Measurements from ENCODE around the gene CXCL12. TPM values are rescaled to one million over a fixed set of nuclear protein-coding genes. Genes with fewer than 3 reads are reported as not detected.

Gene CXCL12
- polyA plus RNA-seq, 1 of the 3 experiments (the other 2 are of a cell fraction), result 4.7 TPM

DNA sequence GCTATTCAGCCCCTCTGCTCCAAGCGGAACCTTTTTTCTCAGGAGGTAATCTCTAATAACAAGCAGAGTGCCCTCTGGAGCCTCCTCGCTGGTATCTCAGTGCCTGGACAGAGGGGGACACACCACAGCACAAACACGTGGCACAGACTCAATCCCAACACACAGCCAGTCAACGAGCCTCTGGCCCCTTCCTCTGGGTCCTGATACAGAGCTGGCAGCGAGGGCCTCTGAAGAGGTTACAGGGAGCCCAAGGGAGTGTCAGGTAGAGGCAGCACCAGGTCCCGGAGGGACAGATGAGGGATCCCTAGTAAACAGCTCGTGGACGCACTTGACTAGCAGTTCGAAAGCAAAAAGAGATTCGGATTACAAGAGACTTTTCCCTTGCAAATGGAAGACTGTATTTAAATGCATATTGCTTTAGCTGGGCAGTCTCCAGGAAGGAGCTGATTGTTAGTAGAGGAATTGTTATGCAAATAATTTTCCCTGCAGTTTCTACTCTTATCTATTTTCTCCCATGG lies 14.1 kb downstream of the CXCL12 start:
- Histone ChIP-seq H4K20me1 (ENCODE audit: insufficient read depth) (no peaks in the 10 kb centered on the region), H3K9me3 (no peaks in the 10 kb centered on the region), H3K4me3 (ENCODE audit: low read depth in 2 of 2, low read length in 1 of 2) (no peak overlapping the region), H2AFZ (ENCODE audit: low read depth) (no peak overlapping the region), H3K27ac (ENCODE audit: low read depth in 2 of 2, low read length in 1 of 2) (no peak overlapping the region), H3K36me3 (replicated peaks in 1 of 2; ENCODE audit: control insufficient read depth in 1 of 2, insufficient read depth in 2 of 2, low read length in 1 of 2) (peaks cover 0 to 3% of the 10 kb centered on the region in 2 experiments), H3K79me2 (ENCODE audit: insufficient read depth) (no peaks in the 10 kb centered on the region), H3F3A (replicated peaks; ENCODE audit: insufficient read depth) (no peaks in the 10 kb centered on the region), H3K9ac (no peak overlapping the region), H3K4me1 (ENCODE audit: control insufficient read depth in 1 of 2, insufficient read depth in 2 of 2, low read depth in 1 of 2, low read length in 1 of 2) (no peaks in the 10 kb centered on the region), H3K4me2 (no peak overlapping the region), H3K27me3 (ENCODE audit: insufficient read depth) (no peaks in the 10 kb centered on the region), H3K9me2 (no peaks in the 10 kb centered on the region)
- WGBS (ENCODE audit: low lambda C conversion rate), result 27% methylated on average over 10 of the region's 10 CpGs
- TF ChIP-seq GATA2 (CRISPR knock-in tag; IDR thresholded peaks at IDR 0.05) (no peak), IRF3 (IDR thresholded peaks at IDR 0.05; ENCODE audit: low read depth, low read length) (no peak), SIN3A (IDR thresholded peaks at IDR 0.05; ENCODE audit: borderline replicate concordance, low read depth, low read length) (no peak), FOSL2 (IDR thresholded peaks at IDR 0.05; ENCODE audit: borderline replicate concordance, low read depth) (no peak), NFIC (IDR thresholded peaks at IDR 0.05; ENCODE audit: borderline replicate concordance) (no peak)
- DNase-seq, result no peak
- CTCF ChIA-PET, result interaction anchor here (1.0 to 2.2 kb wide), 9 partner anchors 11 to 697 kb away, joined by 3 to 8 read pairs (median 3); partner anchors contain the start of gene CXCL12
- POLR2A ChIA-PET, result no interaction called here

DNA sequence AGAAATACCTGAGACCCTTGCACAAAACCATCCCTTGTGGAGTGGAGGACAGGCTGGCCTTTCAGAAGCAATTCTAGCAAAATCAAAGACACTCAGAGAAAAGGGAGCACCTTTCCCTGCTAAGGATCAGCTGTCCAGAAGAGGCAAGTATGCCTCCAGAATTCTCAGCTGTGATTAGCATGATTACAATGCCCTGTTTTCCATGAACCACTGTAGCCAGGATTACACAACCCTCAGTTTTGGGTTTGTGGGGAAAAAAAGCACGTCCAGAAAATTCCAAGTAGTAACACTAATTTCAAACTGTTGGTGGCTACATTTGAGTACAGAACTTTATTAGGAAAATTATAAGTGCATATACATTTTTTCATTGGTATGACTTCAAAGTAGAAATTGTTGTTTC lies 15.0 kb downstream of the CXCL12 start:
- POLR2A ChIA-PET, result no interaction called here
- H3K27ac ChIP-seq (ENCODE audit: low read depth in 2 of 2, low read length in 1 of 2), result no peak overlapping the region
- H2AFZ ChIP-seq (ENCODE audit: low read depth), result no peak overlapping the region
- TF ChIP-seq GABPA (IDR thresholded peaks at IDR 0.05; ENCODE audit: low read depth) (no peak), RXRA (IDR thresholded peaks at IDR 0.05; ENCODE audit: borderline replicate concordance, low read depth) (no peak), SIN3A (IDR thresholded peaks at IDR 0.05; ENCODE audit: borderline replicate concordance, low read depth, low read length) (no peak), EZH2phosphoT487 (IDR thresholded peaks at IDR 0.05; ENCODE audit: borderline replicate concordance, low read depth) (no peak), ZBTB33 (IDR thresholded peaks at IDR 0.05; ENCODE audit: borderline replicate concordance, low read depth) (no peak), ELF1 (IDR thresholded peaks at IDR 0.05) (no peak), SMC3 (IDR thresholded peaks at IDR 0.05; ENCODE audit: low read depth, low read length) (no peak), EP300 (IDR thresholded peaks at IDR 0.05; ENCODE audit: borderline replicate concordance in 1 of 2, low read depth in 1 of 2, low read length in 1 of 2) (no peak), MEF2A (IDR thresholded peaks at IDR 0.05; ENCODE audit: borderline replicate concordance, low read depth) (no peak), JUND (IDR thresholded peaks at IDR 0.05) (no peak), NRF1 (IDR thresholded peaks at IDR 0.05; ENCODE audit: low read depth, low read length) (no peak), YY1 (IDR thresholded peaks at IDR 0.05; ENCODE audit: low read depth) (no peak), FOXJ3 (CRISPR knock-in tag; IDR thresholded peaks at IDR 0.05) (no peak), RAD21 (IDR thresholded peaks at IDR 0.05; ENCODE audit: low read length) (no peak), GATA2 (CRISPR knock-in tag; IDR thresholded peaks at IDR 0.05) (no peak), CTCF (IDR thresholded peaks at IDR 0.05) (no peak), FOSL2 (IDR thresholded peaks at IDR 0.05; ENCODE audit: borderline replicate concordance, low read depth) (no peak), RCOR1 (IDR thresholded peaks at IDR 0.05; ENCODE audit: low read length) (no peak), CHD2 (IDR thresholded peaks at IDR 0.05; ENCODE audit: low read length, partially characterized antibody) (no peak)
- H3K9me2 ChIP-seq, result no peaks in the 10 kb centered on the region
- WGBS (ENCODE audit: low lambda C conversion rate), result 24% methylated on average over 1 of the region's 1 CpG
- no peak overlapping the region for H3K9ac ChIP-seq
- H3K4me1 ChIP-seq (ENCODE audit: control insufficient read depth in 1 of 2, insufficient read depth in 2 of 2, low read depth in 1 of 2, low read length in 1 of 2), result no peaks in the 10 kb centered on the region
- CTCF ChIA-PET, result interaction anchor here (1.4 to 2.2 kb wide), 2 partner anchors 10 to 32 kb away, joined by 3 to 5 read pairs; no protein-coding TSS in a partner anchor
- DNase-seq, result no peak
- H3K36me3 ChIP-seq (replicated peaks in 1 of 2; ENCODE audit: control insufficient read depth in 1 of 2, insufficient read depth in 2 of 2, low read length in 1 of 2), result no peaks in the 10 kb centered on the region
- H3K4me2 ChIP-seq, result no peak overlapping the region
- H3K79me2 ChIP-seq (ENCODE audit: insufficient read depth), result no peaks in the 10 kb centered on the region
- no peak overlapping the region for H3K4me3 ChIP-seq (ENCODE audit: low read depth in 2 of 2, low read length in 1 of 2)
- no peaks in the 10 kb centered on the region for H4K20me1 ChIP-seq (ENCODE audit: insufficient read depth)
- H3K27me3 ChIP-seq (ENCODE audit: insufficient read depth), result no peaks in the 10 kb centered on the region
- H3K9me3 ChIP-seq, result no peaks in the 10 kb centered on the region
- no peaks in the 10 kb centered on the region for H3F3A ChIP-seq (replicated peaks; ENCODE audit: insufficient read depth)
